PC-3 (cell line): ENCODE measurements around the gene RPL12.
A peak's percentile ranks its signal among the peaks of the same experiment; 100 is the strongest.

Source experiments
- EZH2 ChIP-seq: fragments of 300-600 bp; sonication (generic); IDR thresholded peaks from one replicate; pipeline ENCODE4 v1.6.1; 2017; ENCODE audit warnings: antibody characterized with exemption, mild to moderate bottlenecking, low read length; ENCODE audit not compliant: unreplicated experiment
- EZH2phosphoT487 ChIP-seq: fragments of 300-600 bp; sonication (generic); IDR thresholded peaks from 2 replicates; pipeline ENCODE4 v1.6.1; 2018; ENCODE audit warnings: mild to moderate bottlenecking, antibody characterized with exemption, low read length, borderline replicate concordance
- TF ChIP-seq, protein P1 (sequence below): fragments of 300-600 bp; sonication (generic); conservative IDR thresholded peaks from 2 replicates; pipeline ENCODE4 v1.5.1; 2017; ENCODE audit warnings: antibody characterized with exemption, low read depth, mild to moderate bottlenecking, low read length

GRCh38 chr9:127437497-127438264 is 13.5 kb downstream of the RPL12 start:
- TF ChIP-seq, protein P1, sequence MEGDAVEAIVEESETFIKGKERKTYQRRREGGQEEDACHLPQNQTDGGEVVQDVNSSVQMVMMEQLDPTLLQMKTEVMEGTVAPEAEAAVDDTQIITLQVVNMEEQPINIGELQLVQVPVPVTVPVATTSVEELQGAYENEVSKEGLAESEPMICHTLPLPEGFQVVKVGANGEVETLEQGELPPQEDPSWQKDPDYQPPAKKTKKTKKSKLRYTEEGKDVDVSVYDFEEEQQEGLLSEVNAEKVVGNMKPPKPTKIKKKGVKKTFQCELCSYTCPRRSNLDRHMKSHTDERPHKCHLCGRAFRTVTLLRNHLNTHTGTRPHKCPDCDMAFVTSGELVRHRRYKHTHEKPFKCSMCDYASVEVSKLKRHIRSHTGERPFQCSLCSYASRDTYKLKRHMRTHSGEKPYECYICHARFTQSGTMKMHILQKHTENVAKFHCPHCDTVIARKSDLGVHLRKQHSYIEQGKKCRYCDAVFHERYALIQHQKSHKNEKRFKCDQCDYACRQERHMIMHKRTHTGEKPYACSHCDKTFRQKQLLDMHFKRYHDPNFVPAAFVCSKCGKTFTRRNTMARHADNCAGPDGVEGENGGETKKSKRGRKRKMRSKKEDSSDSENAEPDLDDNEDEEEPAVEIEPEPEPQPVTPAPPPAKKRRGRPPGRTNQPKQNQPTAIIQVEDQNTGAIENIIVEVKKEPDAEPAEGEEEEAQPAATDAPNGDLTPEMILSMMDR: peak; percentile 39; the same call in 1 of the 2 replicates
- TF ChIP-seq EZH2: no peak
- no peak for TF ChIP-seq EZH2phosphoT487
